Transverse colon (tissue), 4 donors: ENCODE measurements around the gene SLC19A1.

ENCODE experiments used
- CTCF ChIP-seq, 5 experiments: fragments of 200-600 bp in 3 of 5; fragments of 450-650 bp in 2 of 5; sonication (generic) in 3 of 5; IDR thresholded peaks; 1 replicate in 2 of 5; 2 replicates in 3 of 5; pipeline ENCODE4 v1.5.1; 2016 to 2017; ENCODE audit warnings: antibody characterized with exemption in 5 of 5, inconsistent platforms in 3 of 5, mild to moderate bottlenecking in 2 of 5, moderate library complexity in 1 of 5
- EP300 ChIP-seq: sonication (generic); formaldehyde crosslinking; IDR thresholded peaks from one replicate; pipeline ENCODE4 v1.6.1; 2017; ENCODE audit warnings: antibody characterized with exemption, low read depth
- POLR2A ChIP-seq: fragments of 450-650 bp; IDR thresholded peaks from one replicate; pipeline ENCODE4 v1.6.1; 2016; ENCODE audit warnings: antibody characterized with exemption, mild to moderate bottlenecking, moderate library complexity
- POLR2AphosphoS5 ChIP-seq, 3 donors: sonication (generic); formaldehyde crosslinking; IDR thresholded peaks; one replicate each; pipeline ENCODE4 v1.6.1; 2016; ENCODE audit warnings: antibody characterized with exemption in 3 of 3

- TF ChIP-seq CTCF (IDR thresholded peaks at IDR 0.05) (no peak), POLR2A (no peak), POLR2AphosphoS5 (IDR thresholded peaks at IDR 0.05) (no peak), EP300 (no peak)
Observed at GRCh38 chr21:45559216-45560105, 17.2 kb upstream of the SLC19A1 start.
